OCI-LY1 (cell line): Measurements from ENCODE around the gene HSPA5.
"Not testable (repeated sequence)": the region's sequence is repeated elsewhere in the genome, so short reads cannot be mapped to it uniquely, and the experiment has no call there.

Experiments
- H2AFZ ChIP-seq: fragments of 200-600 bp; sonication (generic), shearing (Covaris generic); 2 replicates; pipeline ENCODE4 v1.6.0; 2014; ENCODE audit warnings: antibody characterized with exemption, mild to moderate bottlenecking, low read length
- H3F3A ChIP-seq: fragments of 200-600 bp; sonication (generic), shearing (Covaris generic); 2 replicates; pipeline ENCODE4 v1.6.0; 2014; ENCODE audit warnings: mild to moderate bottlenecking, antibody characterized with exemption, low read length, moderate library complexity; ENCODE audit not compliant: insufficient read depth
- H3K27ac ChIP-seq: fragments of 200-600 bp; sonication (generic); 2 replicates; pipeline ENCODE4 v1.5.1; 2014; ENCODE audit warnings: low read length, mixed run types, mild to moderate bottlenecking, low read depth; ENCODE audit not compliant: poor library complexity, severe bottlenecking
- H3K27me3 ChIP-seq: fragments of 200-600 bp; sonication (generic); 2 replicates; pipeline ENCODE4 v1.6.0; 2014; ENCODE audit warnings: antibody characterized with exemption, mild to moderate bottlenecking, low read length, moderate library complexity; ENCODE audit not compliant: insufficient read depth
- H3K36me3 ChIP-seq: fragments of 200-600 bp; sonication (generic); 2 replicates; pipeline ENCODE4 v1.6.1; 2014; ENCODE audit warnings: mild to moderate bottlenecking, antibody characterized with exemption, low read length, moderate library complexity, mixed read lengths; ENCODE audit not compliant: insufficient read depth
- H3K4me1 ChIP-seq: fragments of 200-600 bp; sonication (generic); 2 replicates; pipeline ENCODE4 v1.5.1; 2014; ENCODE audit warnings: mild to moderate bottlenecking, low read length, moderate library complexity; ENCODE audit not compliant: insufficient read depth, severe bottlenecking
- H3K4me2 ChIP-seq: fragments of 200-600 bp; sonication (generic), shearing (Covaris generic); 2 replicates; pipeline ENCODE4 v1.6.1; 2014; ENCODE audit warnings: low read length
- H3K4me3 ChIP-seq: fragments of 200-600 bp; sonication (generic); 2 replicates; pipeline ENCODE4 v1.5.1; 2014; ENCODE audit warnings: low read length, low read depth, mild to moderate bottlenecking, mixed read lengths; ENCODE audit not compliant: poor library complexity, severe bottlenecking
- H3K79me2 ChIP-seq: fragments of 200-600 bp; shearing (Covaris generic); 2 replicates; pipeline ENCODE4 v1.6.1; 2016; ENCODE audit warnings: mixed run types, low read length, mixed read lengths; ENCODE audit not compliant: insufficient read depth
- H3K9ac ChIP-seq: fragments of 200-600 bp; sonication (generic), shearing (Covaris generic); 2 replicates; pipeline ENCODE4 v1.6.1; 2014; ENCODE audit warnings: mild to moderate bottlenecking, low read length, mixed read lengths
- H3K9me2 ChIP-seq: fragments of 200-600 bp; sonication (generic), shearing (Covaris generic); 2 replicates; pipeline ENCODE4 v1.6.1; 2014; ENCODE audit warnings: low read depth, mild to moderate bottlenecking, low read length, mixed read lengths
- H3K9me3 ChIP-seq: fragments of 200-600 bp; shearing (Covaris generic); 2 replicates; pipeline ENCODE4 v1.6.1; 2014; ENCODE audit warnings: low read length, mixed read lengths
- H4K20me1 ChIP-seq: fragments of 200-600 bp; sonication (generic), shearing (Covaris generic); 2 replicates; pipeline ENCODE4 v1.6.0; 2016; ENCODE audit warnings: mild to moderate bottlenecking, low read length; ENCODE audit not compliant: insufficient read depth
- CTCF ChIP-seq: fragments of 200-600 bp; sonication (generic), shearing (Covaris generic); IDR thresholded peaks from 2 replicates; pipeline ENCODE4 v1.5.1; 2017; ENCODE audit warnings: mild to moderate bottlenecking, antibody characterized with exemption, low read length, moderate library complexity, mixed read lengths
- EZH2 ChIP-seq: fragments of 200-600 bp; sonication (generic), shearing (Covaris generic); IDR thresholded peaks from 2 replicates; pipeline ENCODE4 v1.8.0; 2017; ENCODE audit warnings: borderline replicate concordance, mixed run types, mild to moderate bottlenecking, antibody characterized with exemption, low read length, moderate library complexity, mixed read lengths

Gene HSPA5

GRCh38 chr9:125227761-125228160 lies 13.4 kb downstream of the HSPA5 start:
- H3K9ac ChIP-seq = no peak overlapping the region
- TF ChIP-seq CTCF = no peak
- no peak for TF ChIP-seq EZH2
- H3K36me3 ChIP-seq = peaks cover 14% of the 10 kb centered on the region
- no peak overlapping the region for H3K27ac ChIP-seq
- no peak overlapping the region for H3K4me2 ChIP-seq
- no peaks in the 10 kb centered on the region for H3K9me2 ChIP-seq
- no peaks in the 10 kb centered on the region for H3K4me1 ChIP-seq
- no peaks in the 10 kb centered on the region for H3K79me2 ChIP-seq
- 0 out of 2 replicates have a peak, but pooled peaks cover 4% of the 10 kb centered on the region for H3F3A ChIP-seq
- no peak overlapping the region for H3K4me3 ChIP-seq
- H3K27me3 ChIP-seq = no peaks in the 10 kb centered on the region
- no peak overlapping the region for H2AFZ ChIP-seq
- no peaks in the 10 kb centered on the region for H4K20me1 ChIP-seq
- no peaks in the 10 kb centered on the region for H3K9me3 ChIP-seq

GRCh38 chr9:125224858-125225257 lies 16.3 kb downstream of the HSPA5 start:
- not testable (repeated sequence) for H3K4me2 ChIP-seq, H3K27me3 ChIP-seq, H3K79me2 ChIP-seq, H3K4me1 ChIP-seq, H2AFZ ChIP-seq, H3K9me3 ChIP-seq, H3F3A ChIP-seq, H4K20me1 ChIP-seq, H3K9ac ChIP-seq, H3K9me2 ChIP-seq, H3K4me3 ChIP-seq, H3K27ac ChIP-seq
- peaks cover 28% of the 10 kb centered on the region for H3K36me3 ChIP-seq

- no peaks in the 10 kb centered on the region for H3K9me2 ChIP-seq
- H3K79me2 ChIP-seq = no peaks in the 10 kb centered on the region
- no peaks in the 10 kb centered on the region for H4K20me1 ChIP-seq
- peaks cover 33% of the 10 kb centered on the region for H3K36me3 ChIP-seq
- H3F3A ChIP-seq = no peaks in the 10 kb centered on the region
- no peak overlapping the region for H2AFZ ChIP-seq
- H3K9me3 ChIP-seq = no peaks in the 10 kb centered on the region
- H3K4me1 ChIP-seq = no peaks in the 10 kb centered on the region
- no peak overlapping the region for H3K9ac ChIP-seq
- no peak overlapping the region for H3K4me2 ChIP-seq
- no peak overlapping the region for H3K27ac ChIP-seq
- TF ChIP-seq CTCF (no peak), EZH2 (no peak)
- no peak overlapping the region for H3K4me3 ChIP-seq
- H3K27me3 ChIP-seq = no peaks in the 10 kb centered on the region
Observed at GRCh38 chr9:125218621-125219020, 22.5 kb downstream of the HSPA5 start.

GRCh38 chr9:125214186-125214585 lies 27.0 kb downstream of the HSPA5 start:
- peaks cover 26% of the 10 kb centered on the region for H3K36me3 ChIP-seq
- no peaks in the 10 kb centered on the region for H3K9me3 ChIP-seq

More at GRCh38 chr9:125214186-125214585, 27.0 kb downstream of the HSPA5 start:
- H3K4me1 ChIP-seq = no peaks in the 10 kb centered on the region
- no peak overlapping the region for H3K9ac ChIP-seq
- no peak overlapping the region for H3K4me2 ChIP-seq
- no peak overlapping the region for H3K4me3 ChIP-seq
- no peaks in the 10 kb centered on the region for H4K20me1 ChIP-seq
- no peak overlapping the region for H2AFZ ChIP-seq
- H3K9me2 ChIP-seq = no peaks in the 10 kb centered on the region
- no peaks in the 10 kb centered on the region for H3K79me2 ChIP-seq
- no peaks in the 10 kb centered on the region for H3F3A ChIP-seq
- TF ChIP-seq CTCF (no peak), EZH2 (no peak)
- H3K27me3 ChIP-seq = no peaks in the 10 kb centered on the region
- H3K27ac ChIP-seq = no peak overlapping the region
